RWPE2 (cell line): ENCODE measurements around the gene SLIT3.

Experiments used
- ATAC-seq: fragments of 200-7000 bp; cut with Tn5 transposase; 3 replicates; pipeline ENCODE4 v1.9.1; 2021; ENCODE audit warnings: low read depth
- DNase-seq: peaks from one replicate; pipeline ENCODE4 v3.0.0-alpha.2; 2020; ENCODE audit warnings: low spot score
- H3K27ac ChIP-seq: fragments of 450-650 bp; 2 replicates; pipeline ENCODE4 v1.5.1; 2017; ENCODE audit warnings: mild to moderate bottlenecking; ENCODE audit not compliant: poor library complexity, severe bottlenecking
- H3K27me3 ChIP-seq: fragments of 250-450 bp; sonication (Bioruptor Pico); 2 replicates; pipeline ENCODE4 v1.5.1; 2021; ENCODE audit warnings: mild to moderate bottlenecking, moderate library complexity; ENCODE audit not compliant: insufficient read depth, poor library complexity, severe bottlenecking
- H3K36me3 ChIP-seq: fragments of 250-450 bp; sonication (Bioruptor Pico); 2 replicates; pipeline ENCODE4 v1.5.1; 2020; ENCODE audit warnings: low read depth, mild to moderate bottlenecking, moderate library complexity
- H3K4me1 ChIP-seq: fragments of 250-450 bp; sonication (Bioruptor Pico); 2 replicates; pipeline ENCODE4 v1.5.1; 2021; ENCODE audit warnings: mild to moderate bottlenecking, moderate library complexity; ENCODE audit not compliant: insufficient read depth, poor library complexity, severe bottlenecking
- H3K4me3 ChIP-seq: fragments of 250-450 bp; sonication (Bioruptor Pico); 2 replicates; pipeline ENCODE4 v1.5.1; 2021; ENCODE audit warnings: mild to moderate bottlenecking, moderate library complexity; ENCODE audit not compliant: severe bottlenecking
- H3K9me3 ChIP-seq: fragments of 250-450 bp; sonication (Bioruptor Pico); 2 replicates; pipeline ENCODE4 v1.5.1; 2021; ENCODE audit warnings: mild to moderate bottlenecking, moderate library complexity; ENCODE audit not compliant: severe bottlenecking
- CTCF ChIP-seq: fragments of 450-650 bp; IDR thresholded peaks from one replicate; pipeline ENCODE4 v1.5.1; 2017; ENCODE audit warnings: mild to moderate bottlenecking, moderate library complexity; ENCODE audit not compliant: poor library complexity, severe bottlenecking

SLIT3 gene

DNA sequence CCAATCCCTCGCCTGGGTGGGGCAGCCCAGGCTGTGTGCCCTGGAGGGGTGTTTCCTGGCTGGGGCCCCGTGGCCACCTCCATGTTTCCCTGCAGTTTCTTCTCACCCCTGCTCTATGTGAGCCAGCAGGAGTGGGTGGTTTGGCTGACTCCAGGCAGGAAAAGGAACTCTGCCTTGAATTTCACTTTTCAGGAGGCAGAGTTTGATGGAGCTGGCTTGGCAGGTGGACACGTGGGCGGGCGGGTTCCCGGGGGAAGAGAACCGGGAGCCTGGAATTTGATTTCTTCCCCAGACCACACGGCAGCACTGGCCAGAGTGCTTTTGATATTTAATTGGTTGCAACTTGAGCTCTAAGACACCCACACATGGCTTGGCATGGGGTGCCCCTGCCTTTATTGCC is 601.9 kb downstream of the SLIT3 start:
- Histone ChIP-seq H3K4me1 (no peaks in the 10 kb centered on the region), H3K27ac (no peak overlapping the region), H3K36me3 (no peaks in the 10 kb centered on the region), H3K9me3 (no peaks in the 10 kb centered on the region), H3K4me3 (no peak overlapping the region), H3K27me3 (no peaks in the 10 kb centered on the region)
- no peak for TF ChIP-seq CTCF
- DNase-seq (no peak), ATAC-seq (no peak)

- Histone ChIP-seq H3K27ac (no peak overlapping the region), H3K4me1 (no peaks in the 10 kb centered on the region), H3K4me3 (no peak overlapping the region), H3K27me3 (no peaks in the 10 kb centered on the region), H3K9me3 (no peaks in the 10 kb centered on the region), H3K36me3 (no peaks in the 10 kb centered on the region)
- TF ChIP-seq CTCF, result no peak
- DNase-seq (no peak), ATAC-seq (no peak)
Measured at GRCh38 chr5:168697034-168697720, 603.8 kb downstream of the SLIT3 start.

- TF ChIP-seq CTCF, result no peak
- Histone ChIP-seq H3K36me3 (no peaks in the 10 kb centered on the region), H3K9me3 (no peaks in the 10 kb centered on the region), H3K4me3 (no peak overlapping the region), H3K27ac (no peak overlapping the region), H3K4me1 (no peaks in the 10 kb centered on the region), H3K27me3 (no peaks in the 10 kb centered on the region)
- ATAC-seq (no peak), DNase-seq (no peak)
Measured at GRCh38 chr5:168696611-168697010, 604.3 kb downstream of the SLIT3 start.

DNA sequence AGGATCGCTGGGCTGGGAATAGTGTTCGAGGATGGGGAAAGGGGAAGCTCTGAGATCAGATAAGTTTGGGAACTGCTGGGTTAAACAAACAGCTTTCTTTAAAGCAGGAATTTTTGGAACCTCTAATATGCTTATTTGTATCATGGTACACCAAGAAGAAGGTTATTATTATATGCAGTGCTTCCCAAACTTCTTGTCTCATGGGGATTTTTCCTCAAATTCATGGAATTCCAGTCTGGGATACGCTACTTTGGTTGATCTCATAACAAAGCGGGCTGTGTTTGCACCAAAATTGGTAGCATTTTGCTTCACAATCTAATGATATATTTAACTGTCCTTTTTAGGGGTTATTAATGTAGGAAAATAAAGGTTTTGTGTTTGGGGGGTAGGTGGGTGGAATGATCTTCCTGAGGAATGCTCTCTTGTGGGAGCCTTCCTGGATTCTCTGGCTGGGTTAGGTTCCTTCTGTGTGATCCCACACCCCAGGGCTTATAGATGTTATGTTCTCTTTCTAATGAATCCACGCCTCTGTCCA is 605.6 kb downstream of the SLIT3 start:
- DNase-seq (no peak), ATAC-seq (no peak)
- Histone ChIP-seq H3K36me3 (no peaks in the 10 kb centered on the region), H3K9me3 (no peaks in the 10 kb centered on the region), H3K4me1 (no peaks in the 10 kb centered on the region), H3K27ac (no peak overlapping the region), H3K4me3 (no peak overlapping the region), H3K27me3 (no peaks in the 10 kb centered on the region)
- no peak for TF ChIP-seq CTCF

- DNase-seq (no peak), ATAC-seq (no peak)
- H3K4me1 ChIP-seq, result no peaks in the 10 kb centered on the region
- H3K36me3 ChIP-seq, result no peaks in the 10 kb centered on the region
- no peaks in the 10 kb centered on the region for H3K27me3 ChIP-seq
- H3K27ac ChIP-seq, result no peak overlapping the region
- TF ChIP-seq CTCF, result no peak
- H3K4me3 ChIP-seq, result no peak overlapping the region
- H3K9me3 ChIP-seq, result no peaks in the 10 kb centered on the region
Measured at GRCh38 chr5:168694289-168694688, 606.6 kb downstream of the SLIT3 start.
